GM19463 (cell line): ENCODE results near the gene XCR1.
"Not testable (repeated sequence)": the region's sequence is repeated elsewhere in the genome, so short reads cannot be mapped to it uniquely, and the experiment has no call there.

Experiments used
- ATAC-seq: cut with Tn5 transposase; IDR thresholded peaks from one replicate; pipeline ENCODE4 v1.9.1; 2021; ENCODE audit warnings: mild to moderate bottlenecking, moderate library complexity; ENCODE audit not compliant: unreplicated experiment

XCR1 gene

GRCh38 chr3:46027021-46027705 lies at the start of gene XCR1:
Gene XCR1 (minus strand): TSS chr3:46027483. CDS start chr3:46021947, 5,536 bp downstream.
- ATAC-seq = no peak

DNA sequence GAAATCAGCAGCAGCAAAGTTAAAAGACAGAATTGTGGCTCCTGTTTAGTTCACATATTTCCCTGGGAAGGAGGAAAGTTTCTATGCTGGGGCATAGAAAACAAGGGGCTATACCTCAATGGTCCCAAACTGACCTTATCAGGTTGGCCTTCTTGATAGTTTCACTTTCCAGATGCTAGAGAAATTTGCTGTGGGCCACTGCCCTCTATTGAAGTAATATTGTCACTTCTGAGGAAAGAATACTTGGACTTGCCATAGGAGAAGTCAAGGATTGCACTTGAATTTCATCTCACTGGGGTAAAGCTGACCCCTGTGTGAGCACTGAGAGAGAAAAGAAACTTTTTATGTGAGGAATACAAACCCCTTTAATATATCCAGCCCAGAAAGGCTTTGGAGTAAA lies 49.3 kb upstream of the XCR1 start:
- ATAC-seq = no peak

GRCh38 chr3:46075816-46076215 lies 48.5 kb upstream of the XCR1 start:
- ATAC-seq = no peak

DNA sequence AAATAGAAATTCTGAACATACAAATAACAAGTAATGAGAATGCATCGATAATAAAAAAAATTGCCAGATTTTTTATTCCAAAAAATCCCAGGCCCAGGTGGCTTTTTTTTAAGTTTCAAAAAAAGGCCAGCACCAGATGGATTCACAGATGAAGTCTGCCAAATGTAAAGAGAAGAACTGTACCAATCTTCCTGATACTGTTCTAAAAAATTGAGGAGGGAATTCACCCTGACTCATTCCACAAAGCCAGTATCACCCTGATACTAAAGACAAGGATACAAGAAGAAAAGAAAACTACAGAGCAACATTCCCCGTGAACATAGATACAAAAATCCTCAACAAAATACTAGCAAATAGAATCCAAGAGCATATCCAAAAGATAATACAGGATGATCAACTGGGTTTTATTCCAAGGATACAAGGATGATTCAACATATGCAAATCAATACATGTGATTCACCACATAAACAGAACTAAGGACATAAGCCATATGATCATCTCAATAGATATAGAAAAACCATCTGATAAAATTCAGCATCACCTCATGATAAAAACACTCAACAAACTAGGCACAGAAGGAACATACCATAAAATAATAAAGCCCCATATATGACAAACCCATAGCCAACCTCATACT lies 44.1 kb upstream of the XCR1 start:
- ATAC-seq = no peak

- no peak for ATAC-seq
These were observed 43.4 kb upstream of the XCR1 start for GRCh38 chr3:46070595-46071093.

- no peak for ATAC-seq
These were observed 41.2 kb upstream of the XCR1 start for GRCh38 chr3:46068501-46068900.

DNA sequence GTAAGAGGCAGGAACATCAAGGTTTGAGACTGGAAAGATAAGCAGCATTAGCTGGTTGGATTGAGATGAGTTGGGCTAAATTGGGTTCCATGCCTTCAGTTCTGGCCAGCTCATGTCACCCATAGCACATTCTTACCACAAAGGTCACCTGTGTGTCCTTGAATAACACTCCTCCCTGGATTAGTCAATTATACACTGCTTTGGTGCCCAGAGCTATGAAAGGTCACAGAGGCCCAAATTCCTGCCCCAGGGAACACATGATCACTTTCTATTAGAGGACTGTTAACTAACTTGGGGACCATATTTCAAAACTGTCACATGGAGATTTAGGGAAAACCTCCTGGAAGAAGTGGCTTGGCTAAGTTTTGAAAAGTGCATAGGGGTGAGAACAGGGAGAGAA lies 40.1 kb upstream of the XCR1 start:
- no peak for ATAC-seq

DNA sequence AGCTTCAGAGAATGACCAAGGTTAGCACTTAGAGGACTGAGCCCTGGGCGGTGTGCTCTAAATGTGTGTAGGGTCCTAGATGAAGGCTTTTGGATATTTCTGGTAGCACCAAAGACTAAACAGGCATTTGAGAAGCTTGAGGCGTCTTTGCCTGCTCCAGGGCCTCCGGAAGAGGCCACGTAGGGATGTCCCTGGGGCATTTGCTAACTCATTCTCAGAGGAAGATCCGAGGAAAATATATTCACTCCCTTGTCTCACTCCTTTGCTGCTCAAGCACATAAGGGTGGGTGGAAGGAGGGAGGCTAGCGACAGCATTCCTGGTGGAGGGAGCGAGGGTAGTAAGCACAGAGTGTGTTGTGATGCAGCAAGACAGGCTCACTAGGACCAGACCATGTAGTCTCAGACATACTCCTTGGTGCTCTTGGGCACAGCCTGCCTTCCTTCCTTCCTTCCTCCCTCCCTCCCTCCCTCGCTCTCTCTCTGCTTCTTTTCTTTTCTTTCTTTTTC lies 38.5 kb upstream of the XCR1 start:
- ATAC-seq = no peak

GRCh38 chr3:46065294-46065705 lies 38.0 kb upstream of the XCR1 start:
- ATAC-seq = no peak

DNA sequence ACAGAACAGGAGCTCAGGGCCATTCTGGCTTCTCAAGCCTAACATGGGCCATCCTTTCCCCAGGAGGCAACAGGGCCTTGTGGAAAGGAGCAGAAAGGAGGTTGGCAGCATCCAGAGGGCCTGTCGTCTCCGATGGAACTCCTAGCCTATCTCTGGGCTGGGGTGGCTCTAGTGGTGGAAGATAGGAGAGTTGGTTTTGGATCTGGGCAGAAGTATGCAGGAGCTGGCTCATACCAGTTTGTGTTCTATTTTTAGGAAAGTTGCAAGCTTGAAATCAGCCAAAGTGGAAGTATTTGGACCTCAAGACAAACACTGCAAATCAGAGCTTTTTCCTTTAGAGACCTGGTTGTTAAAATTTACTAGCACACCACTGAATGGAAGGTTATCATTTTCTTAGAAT lies 35.4 kb upstream of the XCR1 start:
- ATAC-seq = no peak

DNA sequence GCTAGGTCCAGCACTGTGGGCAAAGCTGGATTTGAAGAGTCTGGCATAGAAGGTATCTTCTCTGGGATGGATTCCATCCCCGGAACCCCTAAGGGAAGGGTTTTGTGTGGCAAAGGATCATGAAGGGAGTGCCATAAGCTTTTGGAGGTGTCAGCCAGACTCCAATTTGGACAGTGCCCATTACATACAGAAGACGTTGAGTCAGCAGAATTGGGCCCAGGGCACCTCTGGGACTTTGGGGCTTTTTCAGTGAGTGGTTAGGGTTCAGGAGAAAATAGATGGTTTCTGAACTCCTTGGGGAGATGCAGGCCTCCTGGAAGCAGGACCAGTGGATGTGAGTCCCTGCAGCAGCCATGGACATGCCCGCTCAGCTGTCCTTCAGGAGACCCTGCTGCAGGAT lies 34.6 kb upstream of the XCR1 start:
- ATAC-seq = no peak

DNA sequence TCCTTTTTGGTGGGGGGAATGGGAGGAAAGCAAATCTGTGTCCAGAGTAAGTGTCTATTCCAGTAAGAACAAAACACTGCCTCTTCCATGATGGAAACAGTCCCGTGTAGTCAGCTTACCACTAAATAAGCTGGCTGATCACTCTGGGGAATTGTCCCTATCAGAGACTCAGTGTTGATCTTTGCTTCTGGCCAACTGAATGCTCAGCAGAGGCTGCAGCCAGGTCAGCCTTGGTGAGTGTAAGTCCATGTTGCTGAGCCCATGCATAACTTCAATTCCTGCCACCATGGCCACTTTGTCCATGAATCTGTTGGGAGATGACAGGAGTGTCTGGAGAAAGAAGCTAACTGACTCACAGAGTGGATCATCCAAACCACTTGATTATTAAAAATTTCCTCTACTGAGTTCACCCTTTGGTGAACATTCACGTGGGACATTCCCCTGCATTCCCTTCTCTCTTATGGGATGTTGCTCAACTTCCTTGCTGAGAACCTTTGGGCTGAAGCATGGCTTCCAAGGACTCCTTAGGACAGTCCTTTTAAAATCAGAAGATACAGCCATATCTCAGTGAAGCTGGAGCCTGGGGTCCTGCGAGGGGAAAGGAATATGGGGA lies 33.9 kb upstream of the XCR1 start:
- ATAC-seq = no peak

GRCh38 chr3:46060551-46060950 lies 33.3 kb upstream of the XCR1 start:
- ATAC-seq = no peak

GRCh38 chr3:46059432-46059831 lies 32.1 kb upstream of the XCR1 start:
- ATAC-seq = no peak

DNA sequence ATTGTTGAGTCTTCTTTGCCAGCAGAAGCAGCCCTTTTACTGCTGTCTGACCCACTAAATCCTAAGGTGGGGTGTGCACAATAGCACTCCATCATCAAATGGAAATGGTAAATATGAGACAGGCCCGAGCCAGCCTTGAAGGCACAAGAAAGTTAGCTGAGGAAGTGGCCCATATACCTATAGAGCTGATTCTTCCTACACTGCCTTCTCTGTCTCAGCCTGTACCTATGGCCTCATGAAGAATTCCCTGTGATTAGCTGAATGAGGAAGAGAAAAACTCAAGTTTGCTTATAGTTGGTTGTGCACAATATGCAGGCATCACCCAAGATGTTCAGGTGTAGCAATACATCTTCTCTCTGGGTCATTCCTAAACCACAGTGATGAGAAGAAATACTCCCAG lies 31.7 kb upstream of the XCR1 start:
- no peak for ATAC-seq

GRCh38 chr3:46057716-46058115 lies 30.4 kb upstream of the XCR1 start:
- ATAC-seq = no peak

DNA sequence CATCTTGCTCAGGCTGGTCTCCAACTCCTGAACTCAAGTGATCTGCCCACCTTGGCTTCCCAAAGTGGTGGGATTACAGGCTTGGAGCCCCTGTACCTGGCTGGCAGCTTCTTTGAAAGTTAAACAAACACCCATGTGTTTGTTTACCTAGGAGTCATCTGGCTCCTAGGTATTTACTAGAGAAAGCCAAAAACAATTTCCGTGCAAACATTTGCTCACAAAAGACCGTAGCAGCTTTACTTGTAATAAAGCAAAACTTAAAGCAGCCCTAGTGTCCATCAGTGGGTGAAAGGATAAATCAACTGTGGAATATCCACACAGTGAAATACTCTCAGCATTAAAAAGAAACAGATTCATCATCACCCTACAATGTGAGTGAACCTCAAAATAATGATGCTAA lies 29.4 kb upstream of the XCR1 start:
- ATAC-seq = no peak

- ATAC-seq = not testable (repeated sequence)
These were observed 26.7 kb upstream of the XCR1 start for GRCh38 chr3:46053761-46054515.

DNA sequence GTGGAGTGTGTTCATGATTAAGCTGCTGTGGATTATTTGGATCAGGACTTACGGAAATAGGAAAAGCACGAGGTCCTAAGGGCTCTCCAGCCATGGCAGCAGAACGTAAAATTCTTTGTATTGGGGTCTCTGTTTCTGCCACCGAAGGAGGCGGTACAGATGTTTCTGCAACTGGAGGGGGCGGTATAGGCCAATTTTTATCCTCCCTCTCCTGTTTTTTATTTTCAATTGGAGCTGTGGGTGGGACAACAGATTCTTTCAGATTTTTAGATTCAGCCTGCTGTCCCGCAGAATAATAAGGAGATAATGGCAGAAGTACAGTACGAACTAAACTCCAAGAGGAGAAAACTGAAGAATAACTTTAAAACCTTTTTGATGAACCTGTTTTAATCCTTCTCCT lies 26.0 kb upstream of the XCR1 start:
- not testable (repeated sequence) for ATAC-seq

DNA sequence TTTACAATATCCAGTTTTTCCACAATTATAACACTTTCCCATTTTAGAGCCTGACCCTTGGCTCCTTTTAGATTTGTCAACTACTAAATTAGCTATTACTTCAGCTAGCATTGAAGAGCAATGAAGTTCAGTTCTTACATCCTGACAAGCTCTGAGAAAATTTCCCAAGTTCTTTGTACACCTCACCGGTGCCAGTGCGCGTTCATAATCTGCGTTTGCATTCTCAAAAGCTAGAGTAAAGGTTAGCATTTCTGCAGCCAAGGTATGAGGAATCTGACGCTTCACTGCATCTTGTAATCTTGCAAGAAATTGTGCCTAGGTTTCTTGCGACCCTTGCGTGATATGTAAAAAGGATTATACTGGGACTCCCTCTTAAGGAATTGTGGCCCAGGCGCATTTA lies 25.2 kb upstream of the XCR1 start:
- ATAC-seq = no peak

DNA sequence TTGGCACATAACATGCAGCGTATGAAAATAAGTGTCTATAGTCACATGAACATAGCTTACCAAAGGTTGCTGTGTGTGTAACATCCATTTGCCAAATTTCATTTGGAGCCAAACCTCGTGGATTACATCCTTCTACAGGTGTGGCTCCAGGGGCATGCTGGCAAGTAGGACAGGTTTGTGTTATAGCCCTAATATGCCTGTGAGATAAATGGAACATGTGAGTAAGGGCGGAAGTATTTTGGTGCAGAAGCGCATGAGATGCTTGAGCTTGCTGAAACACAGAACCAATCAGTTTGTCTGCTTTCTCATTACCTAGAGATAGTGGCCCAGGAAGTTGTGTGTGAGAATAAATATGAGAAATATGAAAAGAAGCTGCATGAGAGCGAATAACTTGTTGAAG lies 21.8 kb upstream of the XCR1 start:
- ATAC-seq = no peak
